Epithelial cell of proximal tubule (primary cell): ENCODE data around the gene WDR90. TPM values are rescaled to one million over a fixed set of nuclear protein-coding genes. Genes with fewer than 3 reads are reported as not detected.
A peak's percentile ranks its signal among the peaks of the same experiment; 100 is the strongest.

Experiments used
- DNase-seq: peaks from one replicate; pipeline ENCODE4 v3.0.0-alpha.2; 2011; ENCODE audit warnings: low read depth
- H3K4me3 ChIP-seq: 2 replicates; pipeline ENCODE4 v1.5.1; 2011; ENCODE audit warnings: low read depth, mild to moderate bottlenecking, low read length
- CTCF ChIP-seq: conservative IDR thresholded peaks from 2 replicates; pipeline ENCODE4 v1.5.1; 2012; ENCODE audit warnings: low read depth, mild to moderate bottlenecking, low read length
- total RNA-seq: library from RNA; depleted of rRNA; stranded (reverse); fragments of >200 nt; gene quantifications from 2 replicates; pipeline ENCODE4 v1.2.3, GENCODE V29; 2015

Gene WDR90
- total RNA-seq, 1 donor from 2014 or later: 45.6 TPM

DNA sequence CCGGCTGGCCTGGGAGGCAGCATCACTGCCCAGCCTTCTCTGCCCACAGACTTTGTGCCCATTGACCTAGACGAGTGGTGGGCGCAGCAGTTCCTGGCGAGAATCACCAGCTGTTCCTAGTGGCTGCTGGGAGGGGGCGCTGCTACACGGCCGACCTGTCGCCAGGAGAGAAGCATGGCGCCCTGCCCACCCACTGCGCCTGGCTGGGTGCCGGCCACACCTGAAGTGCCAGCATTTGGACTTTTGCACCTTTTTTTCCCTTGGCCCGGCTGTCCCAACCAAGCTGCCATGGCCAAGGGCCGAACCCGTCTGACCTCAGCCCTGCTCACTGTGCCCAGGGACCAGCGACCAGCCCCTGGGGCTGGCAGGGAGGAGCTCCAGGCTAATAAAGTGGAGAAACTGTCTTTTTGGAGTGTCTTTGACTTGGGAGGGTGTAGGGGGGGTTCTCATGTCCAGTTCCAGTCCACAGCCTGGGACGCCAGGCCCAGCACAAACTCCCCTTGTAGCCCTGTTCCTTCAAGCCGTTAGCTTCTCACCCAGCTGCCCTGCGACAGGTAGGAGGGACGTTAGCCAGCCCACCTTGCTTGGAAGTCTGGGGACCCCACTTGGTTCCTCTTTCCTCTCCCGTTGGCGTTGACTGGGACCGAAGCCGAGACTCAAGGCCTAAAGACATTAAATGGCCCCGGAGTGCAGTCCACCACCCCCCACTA is 939 bp upstream of the WDR90 start:
- no peak for DNase-seq
- peak overlapping the region; percentile 70 for H3K4me3 ChIP-seq
- TF ChIP-seq CTCF: peak; percentile 55

GRCh38 chr16:649631-650030 is 466 bp downstream of the WDR90 start:
- DNase-seq: no peak
- TF ChIP-seq CTCF: no peak
- peak overlapping the region; percentile 70 for H3K4me3 ChIP-seq

GRCh38 chr16:651844-652243 is 2.7 kb downstream of the WDR90 start:
- H3K4me3 ChIP-seq: no peak overlapping the region
- TF ChIP-seq CTCF: no peak
- DNase-seq: no peak

DNA sequence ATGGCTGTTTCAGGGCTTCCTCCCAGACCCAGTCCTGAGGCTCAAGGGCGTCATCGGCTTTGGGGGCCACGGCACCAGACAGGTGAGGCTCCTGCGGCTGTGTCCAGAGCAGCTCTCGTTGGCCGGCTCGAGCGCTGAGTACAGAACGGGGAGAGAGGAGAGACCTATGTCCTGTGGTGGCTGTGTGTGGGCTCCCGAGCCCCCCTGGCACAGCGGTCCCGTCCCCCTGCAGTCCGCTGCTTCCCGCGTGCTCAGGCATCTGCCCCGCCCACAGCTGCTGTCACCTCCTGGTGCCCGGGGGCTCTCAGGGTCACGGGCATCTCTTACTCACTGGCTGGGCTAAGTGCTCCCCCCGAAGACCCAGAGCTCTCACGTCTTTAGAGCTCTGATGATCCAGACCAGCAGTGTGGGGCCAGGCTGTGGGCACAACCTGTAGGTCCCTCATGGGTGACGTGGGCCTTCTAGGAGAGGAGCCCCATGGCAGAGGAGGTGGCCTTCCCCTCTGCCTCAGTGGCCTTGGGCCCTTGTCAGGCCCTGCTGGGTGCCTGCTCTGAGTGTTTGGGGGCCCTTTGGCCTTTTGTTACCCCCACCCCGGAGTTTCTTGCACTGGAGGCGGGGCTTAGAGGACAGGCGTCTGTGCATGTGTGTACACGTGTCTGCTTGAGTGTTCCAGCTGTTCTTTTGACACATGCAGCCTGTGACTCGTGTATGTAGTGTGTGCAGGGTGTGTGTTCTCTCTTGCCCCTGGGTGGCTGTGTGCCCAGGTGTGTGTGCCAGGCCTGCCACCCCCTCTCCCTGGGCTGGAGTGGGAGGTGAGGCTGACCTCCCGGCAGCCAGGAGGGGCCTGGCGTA is 3.5 kb downstream of the WDR90 start:
- no peak for DNase-seq
- TF ChIP-seq CTCF: no peak
- no peak overlapping the region for H3K4me3 ChIP-seq

- TF ChIP-seq CTCF: no peak
- H3K4me3 ChIP-seq: no peak overlapping the region
- no peak for DNase-seq
These were observed 4.9 kb downstream of the WDR90 start for GRCh38 chr16:654034-654433.

GRCh38 chr16:657487-657886 is 8.3 kb downstream of the WDR90 start:
- no peak overlapping the region for H3K4me3 ChIP-seq
- TF ChIP-seq CTCF: no peak
- no peak for DNase-seq
